ENCODE measurements around the gene OR7C2.

Gene OR7C2

DNA sequence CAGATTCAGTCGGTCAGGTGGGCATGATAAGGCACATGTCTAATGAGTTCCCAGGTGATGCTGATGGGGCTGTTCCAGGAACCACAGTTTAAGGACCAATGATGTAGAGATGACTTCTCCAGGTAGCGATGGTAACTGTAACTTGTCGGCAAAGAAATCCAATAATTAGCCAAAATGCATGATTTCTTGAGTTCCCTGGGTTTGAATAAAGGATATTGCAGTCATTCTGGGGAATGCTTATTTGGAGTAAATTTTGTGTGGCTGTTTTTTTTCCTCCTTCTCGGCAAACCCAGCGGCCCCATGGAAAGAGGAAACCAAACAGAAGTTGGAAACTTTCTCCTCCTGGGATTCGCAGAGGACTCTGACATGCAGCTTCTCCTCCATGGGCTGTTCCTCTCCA lies at the start of gene OR7C2:
Gene OR7C2, plus strand, starts transcription at position 301 of the 400 bp plus-strand sequence. Its CDS starts 0 bp downstream, at position 301.
- Histone ChIP-seq H3K4me2 (ENCODE audit: low read length) (no peak within 1 kb of the TSS), H3K9me2 (ENCODE audit: low read depth, low read length) (no peaks in the 10 kb centered on the region), H2AFZ (ENCODE audit: low read length) (no peak within 1 kb of the TSS), H3K27me3 (ENCODE audit: insufficient read depth, low read length) (no peaks in the 10 kb centered on the region), H3K9me3 (ENCODE audit: low read length) (no peaks in the 10 kb centered on the region), H3K79me2 (ENCODE audit: insufficient read depth, low read length) (no peaks in the 10 kb centered on the region), H3K36me3 (ENCODE audit: insufficient read depth, low read length) (no peaks in the 10 kb centered on the region), H3K27ac (ENCODE audit: low read depth, low read length, poor library complexity, severe bottlenecking) (no peak within 1 kb of the TSS), H3K9ac (ENCODE audit: low read length) (no peak within 1 kb of the TSS), H3K4me1 (ENCODE audit: insufficient read depth, low read length, severe bottlenecking) (no peaks in the 10 kb centered on the region), H3K4me3 (ENCODE audit: low read depth, low read length, poor library complexity, severe bottlenecking) (no peak within 1 kb of the TSS), H4K20me1 (ENCODE audit: insufficient read depth, low read length) (no peaks in the 10 kb centered on the region), H3F3A (ENCODE audit: insufficient read depth, low read length) (no peaks in the 10 kb centered on the region)
- no peak for TF ChIP-seq EZH2 (IDR thresholded peaks at IDR 0.05; ENCODE audit: borderline replicate concordance, low read length)
- TF ChIP-seq, protein P1, sequence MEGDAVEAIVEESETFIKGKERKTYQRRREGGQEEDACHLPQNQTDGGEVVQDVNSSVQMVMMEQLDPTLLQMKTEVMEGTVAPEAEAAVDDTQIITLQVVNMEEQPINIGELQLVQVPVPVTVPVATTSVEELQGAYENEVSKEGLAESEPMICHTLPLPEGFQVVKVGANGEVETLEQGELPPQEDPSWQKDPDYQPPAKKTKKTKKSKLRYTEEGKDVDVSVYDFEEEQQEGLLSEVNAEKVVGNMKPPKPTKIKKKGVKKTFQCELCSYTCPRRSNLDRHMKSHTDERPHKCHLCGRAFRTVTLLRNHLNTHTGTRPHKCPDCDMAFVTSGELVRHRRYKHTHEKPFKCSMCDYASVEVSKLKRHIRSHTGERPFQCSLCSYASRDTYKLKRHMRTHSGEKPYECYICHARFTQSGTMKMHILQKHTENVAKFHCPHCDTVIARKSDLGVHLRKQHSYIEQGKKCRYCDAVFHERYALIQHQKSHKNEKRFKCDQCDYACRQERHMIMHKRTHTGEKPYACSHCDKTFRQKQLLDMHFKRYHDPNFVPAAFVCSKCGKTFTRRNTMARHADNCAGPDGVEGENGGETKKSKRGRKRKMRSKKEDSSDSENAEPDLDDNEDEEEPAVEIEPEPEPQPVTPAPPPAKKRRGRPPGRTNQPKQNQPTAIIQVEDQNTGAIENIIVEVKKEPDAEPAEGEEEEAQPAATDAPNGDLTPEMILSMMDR (IDR thresholded peaks at IDR 0.05; ENCODE audit: low read length) = no peak

DNA sequence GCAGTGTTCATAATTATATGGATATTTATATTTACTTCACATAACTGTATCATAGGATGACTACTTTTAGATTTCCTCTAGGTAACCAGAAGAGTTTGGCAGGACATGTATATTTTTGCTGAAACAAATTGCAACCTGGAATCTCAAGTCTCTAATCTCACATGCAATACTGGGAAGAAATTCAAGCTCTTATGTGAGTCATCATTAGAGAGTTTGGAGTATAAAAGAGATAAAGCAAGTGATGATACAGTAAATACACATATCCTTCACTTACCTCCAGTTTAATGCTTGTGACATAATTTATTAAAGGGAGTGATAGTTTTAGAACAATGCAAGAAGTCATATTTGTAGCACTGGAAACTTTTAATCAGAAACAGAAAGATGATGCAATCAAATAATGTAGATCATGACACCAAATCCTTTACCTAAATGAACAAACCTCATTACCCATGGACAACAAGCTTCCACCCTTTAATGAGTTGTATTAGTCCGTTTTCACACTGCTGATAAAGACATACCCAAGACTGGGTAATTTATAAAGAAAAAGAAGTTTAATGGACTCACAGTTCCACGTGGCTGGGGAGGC lies 39.5 kb upstream of the OR7C2 start:
- H3K4me2 ChIP-seq (ENCODE audit: low read length) = no peak overlapping the region
- no peaks in the 10 kb centered on the region for H3K9me3 ChIP-seq (ENCODE audit: low read length)
- H3K27ac ChIP-seq (ENCODE audit: low read depth, low read length, poor library complexity, severe bottlenecking) = no peak overlapping the region
- H3K27me3 ChIP-seq (ENCODE audit: insufficient read depth, low read length) = no peaks in the 10 kb centered on the region
- H3F3A ChIP-seq (ENCODE audit: insufficient read depth, low read length) = no peaks in the 10 kb centered on the region
- H3K9me2 ChIP-seq (ENCODE audit: low read depth, low read length) = no peaks in the 10 kb centered on the region
- H3K79me2 ChIP-seq (ENCODE audit: insufficient read depth, low read length) = no peaks in the 10 kb centered on the region
- H3K4me3 ChIP-seq (ENCODE audit: low read depth, low read length, poor library complexity, severe bottlenecking) = no peak overlapping the region
- H4K20me1 ChIP-seq (ENCODE audit: insufficient read depth, low read length) = no peaks in the 10 kb centered on the region
- H3K4me1 ChIP-seq (ENCODE audit: insufficient read depth, low read length, severe bottlenecking) = no peaks in the 10 kb centered on the region
- H2AFZ ChIP-seq (ENCODE audit: low read length) = no peak overlapping the region
- no peak overlapping the region for H3K9ac ChIP-seq (ENCODE audit: low read length)
- TF ChIP-seq EZH2 (IDR thresholded peaks at IDR 0.05; ENCODE audit: borderline replicate concordance, low read length) = no peak
- TF ChIP-seq, protein P1 (IDR thresholded peaks at IDR 0.05; ENCODE audit: low read length) = no peak
- no peaks in the 10 kb centered on the region for H3K36me3 ChIP-seq (ENCODE audit: insufficient read depth, low read length)

DNA sequence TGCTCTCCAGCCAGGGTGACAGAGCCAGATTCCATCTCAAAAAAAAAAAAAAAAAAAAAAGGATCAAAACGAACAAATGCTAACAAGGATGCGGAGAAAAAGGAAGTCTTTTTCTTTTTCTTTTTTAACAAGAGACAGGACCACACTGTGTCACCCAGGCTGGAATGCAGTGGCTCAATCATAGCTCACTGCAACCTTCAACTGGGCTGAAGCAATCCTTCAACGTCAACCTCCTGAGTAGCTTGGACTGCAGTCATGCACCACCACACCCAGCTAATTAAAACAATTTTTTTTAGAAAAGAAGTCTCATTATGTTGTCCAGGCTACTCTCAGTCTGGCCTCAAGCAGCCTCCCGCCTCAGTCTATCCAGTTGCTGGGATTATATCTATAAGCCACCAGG lies 34.6 kb upstream of the OR7C2 start:
- Histone ChIP-seq H3K36me3 (ENCODE audit: insufficient read depth, low read length) (no peaks in the 10 kb centered on the region), H3K27me3 (ENCODE audit: insufficient read depth, low read length) (no peaks in the 10 kb centered on the region), H3K27ac (ENCODE audit: low read depth, low read length, poor library complexity, severe bottlenecking) (no peak overlapping the region), H3K4me1 (ENCODE audit: insufficient read depth, low read length, severe bottlenecking) (no peaks in the 10 kb centered on the region), H3F3A (ENCODE audit: insufficient read depth, low read length) (no peaks in the 10 kb centered on the region), H3K4me3 (ENCODE audit: low read depth, low read length, poor library complexity, severe bottlenecking) (no peak overlapping the region), H3K9me3 (ENCODE audit: low read length) (no peaks in the 10 kb centered on the region), H3K79me2 (ENCODE audit: insufficient read depth, low read length) (no peaks in the 10 kb centered on the region), H3K9ac (ENCODE audit: low read length) (no peak overlapping the region), H4K20me1 (ENCODE audit: insufficient read depth, low read length) (no peaks in the 10 kb centered on the region), H2AFZ (ENCODE audit: low read length) (no peak overlapping the region), H3K9me2 (ENCODE audit: low read depth, low read length) (no peaks in the 10 kb centered on the region), H3K4me2 (ENCODE audit: low read length) (no peak overlapping the region)
- TF ChIP-seq, protein P1 (IDR thresholded peaks at IDR 0.05; ENCODE audit: low read length) = no peak
- TF ChIP-seq EZH2 (IDR thresholded peaks at IDR 0.05; ENCODE audit: borderline replicate concordance, low read length) = no peak

Measured in OCI-LY1 (cell line).